HEK293T (cell line): ENCODE data around the gene INCA1.

Source experiments
- CTCF ChIA-PET: fragments of 350-600 bp; formaldehyde crosslinking; extraction: SDS; loops from one replicate; lab custom pipeline; 2021; ENCODE audit warnings: antibody characterized with exemption, inconsistent platforms; lab: Yijun Ruan, JAX
- POLR2A ChIA-PET: fragments of 350-600 bp; formaldehyde crosslinking; extraction: SDS; loops from one replicate; lab custom pipeline; 2020; ENCODE audit warnings: antibody characterized with exemption, inconsistent platforms; lab: Yijun Ruan, JAX
- DNase-seq: peaks from one replicate; pipeline ENCODE4 v3.0.0; 2012; ENCODE audit warnings: mixed read lengths; ENCODE audit errors: extremely low spot score
- ARNT ChIP-seq: fragments of 450-650 bp; IDR thresholded peaks from 2 replicates; pipeline ENCODE4 v1.6.1; 2017; ENCODE audit warnings: mild to moderate bottlenecking
- BHLHE40 ChIP-seq: fragments of 450-650 bp; IDR thresholded peaks from 2 replicates; pipeline ENCODE4 v1.6.1; 2016; ENCODE audit warnings: mild to moderate bottlenecking, moderate library complexity, borderline replicate concordance
- CTBP1 ChIP-seq: fragments of 450-650 bp; IDR thresholded peaks from 2 replicates; pipeline ENCODE4 v1.6.1; 2016; ENCODE audit warnings: borderline replicate concordance
- ELF4 ChIP-seq: fragments of 450-650 bp; IDR thresholded peaks from 2 replicates; pipeline ENCODE4 v1.6.1; 2017; ENCODE audit warnings: antibody characterized with exemption
- FOXA1 ChIP-seq: fragments of 450-650 bp; IDR thresholded peaks from 2 replicates; pipeline ENCODE4 v1.6.1; 2016; ENCODE audit warnings: mild to moderate bottlenecking
- FOXK2 ChIP-seq: fragments of 450-650 bp; IDR thresholded peaks from 2 replicates; pipeline ENCODE4 v1.6.1; 2016; ENCODE audit warnings: mild to moderate bottlenecking
- FOXM1 ChIP-seq: fragments of 450-650 bp; IDR thresholded peaks from 2 replicates; pipeline ENCODE4 v1.6.1; 2017; ENCODE audit warnings: mild to moderate bottlenecking, borderline replicate concordance
- HDGF ChIP-seq: fragments of 450-650 bp; IDR thresholded peaks from 2 replicates; pipeline ENCODE4 v1.6.1; 2017; ENCODE audit warnings: antibody characterized with exemption, borderline replicate concordance
- L3MBTL2 ChIP-seq: fragments of 450-650 bp; conservative IDR thresholded peaks from 2 replicates; pipeline ENCODE4 v1.6.1; 2016; ENCODE audit warnings: mild to moderate bottlenecking
- LEF1 ChIP-seq: fragments of 450-650 bp; IDR thresholded peaks from 2 replicates; pipeline ENCODE4 v1.6.1; 2017; ENCODE audit warnings: mild to moderate bottlenecking, borderline replicate concordance
- NFRKB ChIP-seq: fragments of 450-650 bp; IDR thresholded peaks from 2 replicates; pipeline ENCODE4 v1.6.1; 2016; ENCODE audit warnings: mild to moderate bottlenecking, moderate library complexity
- PKNOX1 ChIP-seq: fragments of 450-650 bp; IDR thresholded peaks from 2 replicates; pipeline ENCODE4 v1.6.1; 2016
- SP1 ChIP-seq: fragments of 450-650 bp; IDR thresholded peaks from 2 replicates; pipeline ENCODE4 v1.6.1; 2017
- SUZ12 ChIP-seq: fragments of 450-650 bp; IDR thresholded peaks from 2 replicates; pipeline ENCODE4 v1.6.1; 2016; ENCODE audit warnings: mild to moderate bottlenecking
- TARDBP ChIP-seq: fragments of 450-650 bp; IDR thresholded peaks from 2 replicates; pipeline ENCODE4 v1.6.1; 2016
- ZNF384 ChIP-seq: fragments of 450-650 bp; IDR thresholded peaks from 2 replicates; pipeline ENCODE4 v1.6.1; 2016

INCA1 gene

GRCh38 chr17:5019475-5019956, 22.2 kb upstream of the INCA1 start:
- ChIA-PET CTCF (no interaction called here), POLR2A (interaction anchor here (1.0 kb wide), 1 partner anchor 36 kb away, joined by 3 read pairs; no protein-coding TSS in a partner anchor)
- peak; percentile 28 for DNase-seq

GRCh38 chr17:5014357-5014756, 17.0 kb upstream of the INCA1 start:
- no peak for DNase-seq
- ChIA-PET CTCF (no interaction called here), POLR2A (no interaction called here)
- TF ChIP-seq BHLHE40 (no peak), TARDBP (no peak), CTBP1 (no peak), SP1 (no peak), ZNF384 (no peak), ARNT (no peak), NFRKB (no peak), FOXM1 (no peak), SUZ12 (no peak), ELF4 (no peak), LEF1 (no peak), HDGF (no peak), FOXA1 (no peak), FOXK2 (no peak), PKNOX1 (no peak), L3MBTL2 (no peak)

More at GRCh38 chr17:5019475-5019956, 22.2 kb upstream of the INCA1 start:
- TF ChIP-seq FOXA1: no peak
- TF ChIP-seq BHLHE40: no peak
- no peak for TF ChIP-seq NFRKB
- TF ChIP-seq L3MBTL2: no peak
- TF ChIP-seq PKNOX1: no peak
- TF ChIP-seq ZNF384: no peak
- TF ChIP-seq FOXM1: no peak
- no peak for TF ChIP-seq SP1
- TF ChIP-seq TARDBP: no peak
- no peak for TF ChIP-seq FOXK2
- no peak for TF ChIP-seq HDGF
- TF ChIP-seq LEF1: no peak

- no peak for DNase-seq
- TF ChIP-seq FOXM1 (no peak), ZNF384 (no peak), ELF4 (no peak)
- ChIA-PET CTCF (no interaction called here), POLR2A (no interaction called here)
Observed at GRCh38 chr17:5011928-5012327, 14.6 kb upstream of the INCA1 start.

- POLR2A ChIA-PET: no interaction called here
- TF ChIP-seq LEF1 (no peak), FOXA1 (no peak), SP1 (no peak), CTBP1 (no peak), BHLHE40 (no peak), ARNT (no peak), TARDBP (no peak)
- DNase-seq: no peak
- CTCF ChIA-PET: no interaction called here
Observed at GRCh38 chr17:5003214-5003867, 6.0 kb upstream of the INCA1 start.

GRCh38 chr17:5002121-5002788, 4.9 kb upstream of the INCA1 start:
- ChIA-PET CTCF (no interaction called here), POLR2A (interaction anchor here (1.3 kb wide), 1 partner anchor 35 kb away, joined by 3 read pairs; the partner anchor contains the start of gene SPAG7)
- TF ChIP-seq L3MBTL2 (no peak), LEF1 (no peak), TARDBP (no peak), FOXA1 (no peak), NFRKB (no peak), SUZ12 (no peak), ELF4 (no peak), FOXM1 (no peak), FOXK2 (no peak), BHLHE40 (no peak), ARNT (no peak), CTBP1 (no peak), PKNOX1 (no peak)
- no peak for DNase-seq

- ChIA-PET CTCF (no interaction called here), POLR2A (interaction anchor here (0.9 to 1.2 kb wide), 2 partner anchors 11 to 13 kb away, joined by 3 to 5 read pairs; partner anchors contain the start of gene CAMTA2)
- no peak for DNase-seq
- TF ChIP-seq FOXM1: no peak
- no peak for TF ChIP-seq ELF4
- TF ChIP-seq ZNF384: no peak
Observed at GRCh38 chr17:5000237-5000639, 2.9 kb upstream of the INCA1 start.
